Suprapubic skin (tissue), 4 donors: ENCODE results near the gene DPYSL5. TPM values are rescaled to one million over a fixed set of nuclear protein-coding genes. Genes with fewer than 3 reads are reported as not detected.

Source experiments
- DNase-seq, 2 donors: peaks; one replicate each; pipeline ENCODE4 v3.0.0-alpha.2; 2019; ENCODE audit warnings: low spot score in 2 of 2
- H3K27ac ChIP-seq: fragments of 200-600 bp; sonication (generic); one replicate; pipeline ENCODE4 v1.5.1; 2019
- H3K27me3 ChIP-seq: fragments of 200-600 bp; sonication (generic); one replicate; pipeline ENCODE4 v1.5.1; 2019
- H3K36me3 ChIP-seq: fragments of 200-600 bp; sonication (generic); one replicate; pipeline ENCODE4 v1.5.1; 2019
- H3K4me1 ChIP-seq: fragments of 200-600 bp; sonication (generic); one replicate; pipeline ENCODE4 v1.5.1; 2019
- H3K4me3 ChIP-seq: fragments of 200-600 bp; sonication (generic); one replicate; pipeline ENCODE4 v1.5.1; 2019; ENCODE audit warnings: mild to moderate bottlenecking
- H3K9me3 ChIP-seq: fragments of 200-600 bp; sonication (generic); one replicate; pipeline ENCODE4 v1.5.1; 2019
- EP300 ChIP-seq: sonication (generic); formaldehyde crosslinking; IDR thresholded peaks from one replicate; pipeline ENCODE4 v1.6.1; 2017; ENCODE audit warnings: antibody characterized with exemption
- POLR2A ChIP-seq, 2 donors: fragments of 450-650 bp; IDR thresholded peaks; one replicate each; pipeline ENCODE4 v1.6.1; 2017; ENCODE audit warnings: antibody characterized with exemption in 2 of 2, mild to moderate bottlenecking in 2 of 2, moderate library complexity in 2 of 2
- POLR2AphosphoS5 ChIP-seq, 3 donors: sonication (generic); formaldehyde crosslinking; IDR thresholded peaks; one replicate each; pipeline ENCODE4 v1.6.1; 2017; ENCODE audit warnings: antibody characterized with exemption in 3 of 3
- WGBS: methylation state at CpG from one replicate; pipeline ENCODE4 v1.1.5; 2018; 5-methylcytosine and 5-hydroxymethylcytosine counted together
- total RNA-seq, 4 donors: library from RNA; depleted of rRNA; stranded (reverse); fragments of >200 nt; gene quantifications; one replicate each; pipeline ENCODE4 v1.1.0, GENCODE V29; 2016
- TF ChIP-seq, protein P1 (sequence below), 2 donors: fragments of 200-600 bp in 1 of 2; fragments of 450-650 bp in 1 of 2; sonication (generic) in 1 of 2; IDR thresholded peaks; one replicate each; pipeline ENCODE4 v1.5.1; 2016 to 2019; ENCODE audit warnings: antibody characterized with exemption in 2 of 2, mild to moderate bottlenecking in 1 of 2, moderate library complexity in 1 of 2

Gene DPYSL5
- total RNA-seq, 4 donors from 2014 or later = not detected

GRCh38 chr2:26884486-26884885 is 36.6 kb downstream of the DPYSL5 start:
- Histone ChIP-seq H3K36me3 (no peaks in the 10 kb centered on the region), H3K27ac (no peak overlapping the region), H3K4me3 (no peak overlapping the region), H3K4me1 (no peaks in the 10 kb centered on the region), H3K9me3 (no peaks in the 10 kb centered on the region), H3K27me3 (peaks cover 15% of the 10 kb centered on the region)
- TF ChIP-seq EP300 (no peak), POLR2AphosphoS5 (IDR thresholded peaks at IDR 0.05) (no peak), POLR2A (IDR thresholded peaks at IDR 0.05) (no peak)
- TF ChIP-seq, protein P1, sequence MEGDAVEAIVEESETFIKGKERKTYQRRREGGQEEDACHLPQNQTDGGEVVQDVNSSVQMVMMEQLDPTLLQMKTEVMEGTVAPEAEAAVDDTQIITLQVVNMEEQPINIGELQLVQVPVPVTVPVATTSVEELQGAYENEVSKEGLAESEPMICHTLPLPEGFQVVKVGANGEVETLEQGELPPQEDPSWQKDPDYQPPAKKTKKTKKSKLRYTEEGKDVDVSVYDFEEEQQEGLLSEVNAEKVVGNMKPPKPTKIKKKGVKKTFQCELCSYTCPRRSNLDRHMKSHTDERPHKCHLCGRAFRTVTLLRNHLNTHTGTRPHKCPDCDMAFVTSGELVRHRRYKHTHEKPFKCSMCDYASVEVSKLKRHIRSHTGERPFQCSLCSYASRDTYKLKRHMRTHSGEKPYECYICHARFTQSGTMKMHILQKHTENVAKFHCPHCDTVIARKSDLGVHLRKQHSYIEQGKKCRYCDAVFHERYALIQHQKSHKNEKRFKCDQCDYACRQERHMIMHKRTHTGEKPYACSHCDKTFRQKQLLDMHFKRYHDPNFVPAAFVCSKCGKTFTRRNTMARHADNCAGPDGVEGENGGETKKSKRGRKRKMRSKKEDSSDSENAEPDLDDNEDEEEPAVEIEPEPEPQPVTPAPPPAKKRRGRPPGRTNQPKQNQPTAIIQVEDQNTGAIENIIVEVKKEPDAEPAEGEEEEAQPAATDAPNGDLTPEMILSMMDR (IDR thresholded peaks at IDR 0.05) = no peak
- DNase-seq = no peak
- 84% methylated on average over 3 of the region's 3 CpGs for WGBS

- TF ChIP-seq POLR2AphosphoS5 (IDR thresholded peaks at IDR 0.05) (no peak), POLR2A (IDR thresholded peaks at IDR 0.05) (no peak), EP300 (no peak)
- TF ChIP-seq, protein P1 (IDR thresholded peaks at IDR 0.05) = no peak
- H3K27me3 ChIP-seq = peaks cover 15% of the 10 kb centered on the region
- WGBS = 89% methylated on average over 5 of the region's 5 CpGs
- H3K4me1 ChIP-seq = no peaks in the 10 kb centered on the region
- no peak overlapping the region for H3K27ac ChIP-seq
- H3K4me3 ChIP-seq = no peak overlapping the region
- no peak for DNase-seq
- no peaks in the 10 kb centered on the region for H3K36me3 ChIP-seq
- no peaks in the 10 kb centered on the region for H3K9me3 ChIP-seq
These were observed 37.9 kb downstream of the DPYSL5 start for GRCh38 chr2:26885651-26886329.

DNA sequence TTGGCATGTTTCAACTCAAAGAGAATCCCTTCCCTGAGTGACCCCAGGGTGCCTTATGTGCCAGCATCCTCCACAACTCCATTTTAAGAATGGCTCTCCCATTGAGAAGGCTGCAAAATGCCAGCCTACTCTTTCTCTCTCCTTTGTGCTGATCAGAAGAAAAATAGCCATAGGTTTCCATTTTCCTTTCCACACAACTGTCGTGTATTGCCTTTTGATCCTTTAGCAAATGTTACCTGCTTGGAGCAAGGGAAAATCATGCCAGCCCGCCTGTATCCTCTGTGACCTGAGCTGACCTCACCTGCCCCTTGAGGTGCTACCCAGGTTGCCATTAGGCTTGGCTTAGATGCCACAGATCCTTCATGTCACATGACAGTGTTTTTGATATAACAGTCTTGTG is 38.8 kb downstream of the DPYSL5 start:
- H3K4me3 ChIP-seq = no peak overlapping the region
- no peaks in the 10 kb centered on the region for H3K9me3 ChIP-seq
- 89% methylated on average over 2 of the region's 2 CpGs for WGBS
- DNase-seq = no peak
- peaks cover 9% of the 10 kb centered on the region for H3K27me3 ChIP-seq
- TF ChIP-seq POLR2A (IDR thresholded peaks at IDR 0.05) (no peak), POLR2AphosphoS5 (IDR thresholded peaks at IDR 0.05) (no peak), EP300 (no peak)
- TF ChIP-seq, protein P1 (IDR thresholded peaks at IDR 0.05) = no peak
- no peak overlapping the region for H3K27ac ChIP-seq
- H3K36me3 ChIP-seq = no peaks in the 10 kb centered on the region
- H3K4me1 ChIP-seq = no peaks in the 10 kb centered on the region

- no peak for DNase-seq
- TF ChIP-seq POLR2A (IDR thresholded peaks at IDR 0.05) = no peak
- TF ChIP-seq EP300 = no peak
- no peak for TF ChIP-seq POLR2AphosphoS5 (IDR thresholded peaks at IDR 0.05)
- TF ChIP-seq, protein P1 (IDR thresholded peaks at IDR 0.05) = no peak
- WGBS = 55% methylated on average over 1 of the region's 4 CpGs
- no peak overlapping the region for H3K27ac ChIP-seq
- H3K4me3 ChIP-seq = no peak overlapping the region
- no peaks in the 10 kb centered on the region for H3K9me3 ChIP-seq
- peaks cover 9% of the 10 kb centered on the region for H3K27me3 ChIP-seq
- no peaks in the 10 kb centered on the region for H3K4me1 ChIP-seq
- no peaks in the 10 kb centered on the region for H3K36me3 ChIP-seq
These were observed 39.2 kb downstream of the DPYSL5 start for GRCh38 chr2:26887151-26887550.

DNA sequence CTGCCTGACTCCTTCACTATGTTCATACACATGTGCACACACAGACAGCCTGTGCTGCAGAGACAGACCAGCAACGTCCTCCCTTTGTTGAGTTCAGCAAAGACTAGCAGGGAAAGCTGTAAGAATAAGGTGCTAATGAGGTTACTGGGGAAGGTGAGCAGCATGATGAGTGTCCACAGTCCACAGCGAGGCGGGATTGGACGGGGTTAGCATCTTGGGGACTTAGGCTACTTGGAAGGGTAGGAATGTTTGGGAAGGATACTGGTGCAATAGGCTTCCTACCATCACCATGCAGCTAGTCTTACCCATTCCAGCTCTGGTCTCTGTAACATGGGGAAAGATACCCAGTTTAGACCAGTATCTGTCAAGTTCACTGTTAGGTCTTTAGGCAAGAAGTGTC is 41.9 kb downstream of the DPYSL5 start:
- no peaks in the 10 kb centered on the region for H3K9me3 ChIP-seq
- no peaks in the 10 kb centered on the region for H3K36me3 ChIP-seq
- no peaks in the 10 kb centered on the region for H3K4me1 ChIP-seq
- TF ChIP-seq, protein P1 (IDR thresholded peaks at IDR 0.05) = no peak
- TF ChIP-seq EP300 (no peak), POLR2AphosphoS5 (IDR thresholded peaks at IDR 0.05) (no peak), POLR2A (IDR thresholded peaks at IDR 0.05) (no peak)
- WGBS = 91% methylated on average over 4 of the region's 4 CpGs
- no peak overlapping the region for H3K4me3 ChIP-seq
- H3K27ac ChIP-seq = no peak overlapping the region
- H3K27me3 ChIP-seq = peaks cover 5% of the 10 kb centered on the region
- no peak for DNase-seq
